ENCODE results near the gene BHLHE40. TPM values are rescaled to one million over a fixed set of nuclear protein-coding genes. Genes with fewer than 3 reads are reported as not detected.

The BHLHE40 gene
- polyA plus RNA-seq, 1 experiment, result 7.6 TPM

- Histone ChIP-seq H3K9me3 (ENCODE audit: control insufficient read depth, insufficient read depth, low read length) (no peaks in the 10 kb centered on the region; the same call in 1 of the 2 replicates), H3K27me3 (ENCODE audit: control insufficient read depth, insufficient read depth, low read length) (no peaks in the 10 kb centered on the region), H3K4me3 (ENCODE audit: low read depth, low read length) (peak overlapping the region; percentile 37), H3K27ac (ENCODE audit: low read depth, low read length) (peak overlapping the region; percentile 53)
- POLR2A ChIA-PET, result interaction anchor here (0.6 to 1.4 kb wide), 5 partner anchors 39 to 286 kb away, joined by 3 to 5 read pairs (median 4); no protein-coding TSS in a partner anchor
- CTCF ChIA-PET, result interaction anchor here (0.6 to 4.1 kb wide), 11 partner anchors 8 to 273 kb away, joined by 3 to 25 read pairs (median 3); no protein-coding TSS in a partner anchor
- DNase-seq (ENCODE audit: low read depth, low spot score), result peak; percentile 74
- no peak for TF ChIP-seq CTCF (IDR thresholded peaks at IDR 0.05; ENCODE audit: low read depth, low read length)
These were observed 4.7 kb downstream of the BHLHE40 start for GRCh38 chr3:4983739-4984510.

- peak overlapping the region; percentile 32 for H3K4me3 ChIP-seq (ENCODE audit: low read depth, low read length)
- ChIA-PET POLR2A (interaction anchor here (0.6 to 1.4 kb wide), 4 partner anchors 39 to 59 kb away, joined by 3 to 5 read pairs (median 4); no protein-coding TSS in a partner anchor), CTCF (interaction anchor here (0.6 to 4.1 kb wide), 9 partner anchors 8 to 273 kb away, joined by 3 to 25 read pairs (median 3); no protein-coding TSS in a partner anchor)
- H3K27ac ChIP-seq (ENCODE audit: low read depth, low read length), result peak overlapping the region; percentile 53
- H3K27me3 ChIP-seq (ENCODE audit: control insufficient read depth, insufficient read depth, low read length), result no peaks in the 10 kb centered on the region
- no peak for TF ChIP-seq CTCF (IDR thresholded peaks at IDR 0.05; ENCODE audit: low read depth, low read length)
- DNase-seq (ENCODE audit: low read depth, low spot score), result no peak
- no peaks in the 10 kb centered on the region; the same call in 1 of the 2 replicates for H3K9me3 ChIP-seq (ENCODE audit: control insufficient read depth, insufficient read depth, low read length)
These were observed 5.3 kb downstream of the BHLHE40 start for GRCh38 chr3:4984511-4984864.

- POLR2A ChIA-PET, result interaction anchor here (0.7 to 1.4 kb wide), 2 partner anchors 21 to 37 kb away, joined by 4 to 5 read pairs; no protein-coding TSS in a partner anchor
- Histone ChIP-seq H3K4me3 (ENCODE audit: low read depth, low read length) (no peak overlapping the region), H3K27ac (ENCODE audit: low read depth, low read length) (peak overlapping the region; percentile 21), H3K27me3 (ENCODE audit: control insufficient read depth, insufficient read depth, low read length) (no peaks in the 10 kb centered on the region), H3K9me3 (ENCODE audit: control insufficient read depth, insufficient read depth, low read length) (no peaks in the 10 kb centered on the region; the same call in 1 of the 2 replicates)
- DNase-seq (ENCODE audit: low read depth, low spot score), result no peak
- TF ChIP-seq CTCF (IDR thresholded peaks at IDR 0.05; ENCODE audit: low read depth, low read length), result no peak
- CTCF ChIA-PET, result interaction anchor here (1.5 to 4.1 kb wide), 4 partner anchors 41 to 274 kb away, joined by 6 to 25 read pairs (median 14); no protein-coding TSS in a partner anchor
These were observed 6.3 kb downstream of the BHLHE40 start for GRCh38 chr3:4985330-4986174.

- ChIA-PET CTCF (interaction anchor here (1.3 to 2.7 kb wide), 2 partner anchors 40 to 275 kb away, joined by 3 to 14 read pairs; no protein-coding TSS in a partner anchor), POLR2A (interaction anchor here (1.3 kb wide), 1 partner anchor 36 kb away, joined by 11 read pairs; no protein-coding TSS in a partner anchor)
- no peak for DNase-seq (ENCODE audit: low read depth, low spot score)
- TF ChIP-seq CTCF (IDR thresholded peaks at IDR 0.05; ENCODE audit: low read depth, low read length), result no peak
- peak overlapping the region; percentile 87 for H3K27ac ChIP-seq (ENCODE audit: low read depth, low read length)
- no peaks in the 10 kb centered on the region; the same call in 1 of the 2 replicates for H3K9me3 ChIP-seq (ENCODE audit: control insufficient read depth, insufficient read depth, low read length)
- H3K27me3 ChIP-seq (ENCODE audit: control insufficient read depth, insufficient read depth, low read length), result no peaks in the 10 kb centered on the region
- peak overlapping the region; percentile 48 for H3K4me3 ChIP-seq (ENCODE audit: low read depth, low read length)
These were observed 7.0 kb downstream of the BHLHE40 start for GRCh38 chr3:4986175-4986781.
